Right renal pelvis (tissue), 4 donors: ENCODE results near the gene PRDX5. TPM values are rescaled to one million over a fixed set of nuclear protein-coding genes. Genes with fewer than 3 reads are reported as not detected.

Experiments used
- DNase-seq, 4 donors: peaks; one replicate each; pipeline ENCODE4 v3.0.0-alpha.2; 2013; ENCODE audit warnings: low read depth in 4 of 4, low spot score in 3 of 4, missing footprints in 1 of 4
- polyA plus RNA-seq, 4 donors: library from polyadenylated mRNA; unstranded; fragments of 120-200 nt; gene quantifications; one replicate each; pipeline ENCODE4 v1.2.1, GENCODE V29; 2013; ENCODE audit not compliant: insufficient read length in 4 of 4

PRDX5 gene
- polyA plus RNA-seq, 4 donors = 183 to 250 (median 192) TPM

DNA sequence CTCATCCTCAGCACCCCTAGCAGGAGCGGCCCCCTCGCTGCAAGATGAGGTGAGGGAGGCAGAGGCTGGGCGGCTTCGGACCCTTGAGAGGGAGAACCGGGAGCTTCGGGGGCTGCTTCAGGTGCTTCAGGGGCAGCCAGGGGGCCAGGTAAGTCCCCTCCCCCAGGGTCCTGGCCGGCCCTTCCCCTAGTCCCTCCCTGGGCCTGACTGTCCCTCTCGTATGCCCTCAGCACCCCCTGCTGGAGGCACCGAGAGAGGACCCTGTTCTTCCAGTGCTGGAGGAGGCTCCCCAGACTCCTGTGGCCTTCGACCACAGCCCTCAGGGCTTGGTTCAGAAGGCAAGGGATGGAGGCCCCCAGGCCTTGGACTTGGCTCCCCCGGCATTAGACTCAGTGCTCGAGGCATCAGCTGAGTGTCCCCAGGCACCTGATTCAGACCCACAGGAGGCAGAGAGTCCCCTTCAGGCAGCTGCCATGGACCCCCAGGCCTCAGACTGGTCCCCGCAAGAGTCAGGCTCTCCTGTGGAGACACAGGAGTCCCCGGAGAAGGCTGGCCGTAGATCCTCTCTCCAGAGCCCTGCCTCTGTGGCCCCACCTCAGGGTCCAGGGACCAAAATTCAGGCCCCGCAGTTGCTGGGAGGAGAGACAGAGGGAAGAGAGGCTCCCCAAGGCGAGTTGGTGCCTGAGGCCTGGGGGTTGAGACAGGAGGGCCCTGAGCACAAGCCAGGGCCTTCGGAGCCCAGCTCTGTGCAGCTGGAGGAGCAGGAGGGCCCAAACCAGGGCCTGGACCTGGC is 26.0 kb downstream of the PRDX5 start:
- no peak for DNase-seq

DNA sequence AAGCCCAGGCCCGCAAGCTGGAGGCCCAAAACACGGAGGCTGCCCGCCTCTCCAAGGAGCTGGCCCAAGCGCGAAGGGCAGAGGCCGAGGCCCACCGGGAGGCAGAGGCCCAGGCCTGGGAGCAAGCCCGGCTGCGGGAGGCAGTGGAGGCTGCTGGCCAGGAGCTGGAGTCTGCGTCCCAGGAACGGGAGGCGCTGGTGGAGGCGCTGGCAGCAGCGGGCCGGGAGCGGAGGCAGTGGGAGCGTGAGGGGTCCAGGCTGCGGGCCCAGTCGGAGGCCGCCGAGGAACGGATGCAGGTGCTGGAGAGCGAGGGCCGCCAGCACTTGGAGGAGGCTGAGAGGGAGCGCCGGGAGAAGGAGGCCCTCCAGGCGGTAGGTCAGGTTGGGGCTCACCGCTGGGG is 26.9 kb downstream of the PRDX5 start:
- no peak for DNase-seq

DNA sequence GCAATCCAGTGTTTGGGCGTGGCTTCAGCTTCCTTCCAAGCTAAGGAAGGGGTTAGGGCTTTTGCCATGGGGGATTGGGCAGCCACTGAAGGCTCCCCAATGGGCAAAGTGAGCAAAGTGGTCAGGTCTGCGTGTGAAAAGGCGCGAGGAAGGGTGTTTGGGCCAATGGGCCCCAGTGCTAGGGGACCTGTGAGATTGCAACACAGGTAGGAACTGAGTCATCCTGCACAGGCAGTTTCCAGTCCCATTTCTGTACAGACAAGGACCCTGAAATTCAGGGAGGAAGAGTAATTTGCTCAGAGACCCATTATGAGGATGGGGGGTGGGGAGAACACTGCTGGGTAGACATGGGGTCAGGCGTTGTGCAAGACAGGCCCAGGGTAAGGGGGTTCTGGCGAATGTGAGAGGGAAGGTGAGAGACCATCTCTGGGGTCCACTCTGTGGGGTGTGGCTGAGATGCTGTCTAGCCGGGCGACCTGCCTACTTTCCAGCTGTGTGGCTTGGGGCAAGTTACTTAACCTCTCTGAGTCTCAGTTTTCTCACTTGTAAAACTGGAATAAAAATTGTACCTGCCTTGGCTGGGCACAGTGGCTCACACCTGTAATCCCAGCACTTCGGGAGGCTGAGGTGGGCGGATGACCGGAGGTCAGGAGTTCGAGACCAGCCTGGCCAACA is 29.4 kb downstream of the PRDX5 start:
- no peak for DNase-seq

DNA sequence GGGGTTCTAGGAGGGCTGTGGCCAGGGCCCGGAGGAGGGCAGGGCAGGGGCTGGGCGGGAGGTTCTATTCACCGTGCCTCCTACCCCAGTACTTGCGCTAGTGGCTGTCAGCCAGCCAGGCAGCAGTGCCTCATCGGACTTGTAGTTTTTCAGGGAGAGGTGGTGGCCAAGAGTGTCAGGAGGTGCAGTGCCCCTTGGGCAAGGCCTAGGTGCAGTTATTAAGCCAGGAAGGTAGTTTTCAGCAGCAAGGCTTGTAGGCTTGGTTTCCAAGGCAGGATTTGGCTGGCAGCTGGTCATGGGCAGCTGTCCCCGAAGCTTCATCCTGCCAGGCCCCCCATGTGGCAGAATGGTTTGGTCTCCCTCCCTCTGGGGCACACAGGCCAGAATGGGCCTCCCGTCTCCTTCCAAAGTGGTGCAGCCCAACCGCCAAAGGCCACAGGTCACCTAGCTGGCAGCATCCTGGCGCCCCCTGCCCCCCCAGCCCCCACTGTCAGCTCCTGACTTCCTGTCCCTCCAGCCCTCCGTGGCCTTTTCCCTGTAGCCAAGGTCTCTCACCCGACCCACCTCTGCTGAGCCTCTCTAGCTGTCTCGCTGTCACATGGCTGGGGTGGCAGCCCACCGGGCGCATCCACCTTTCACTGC is 30.6 kb downstream of the PRDX5 start:
- no peak for DNase-seq

DNA sequence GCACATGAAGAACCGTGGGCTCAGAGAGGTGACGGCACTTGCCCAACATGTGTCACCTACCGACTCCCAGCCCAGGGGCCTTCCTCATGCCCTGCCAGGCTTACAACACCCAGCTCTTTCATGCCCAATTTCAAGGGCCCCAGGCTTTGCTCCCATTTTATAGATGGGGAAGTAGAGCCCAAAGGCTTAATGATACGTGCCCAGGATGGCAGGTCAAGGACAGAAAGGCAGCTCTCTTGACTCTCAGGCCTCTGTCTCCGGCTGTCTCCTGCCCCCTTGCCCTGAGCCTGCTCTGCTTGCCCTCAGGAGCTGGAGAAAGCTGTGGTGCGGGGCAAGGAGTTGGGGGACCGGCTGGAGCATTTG is 31.1 kb downstream of the PRDX5 start:
- DNase-seq = no peak

DNA sequence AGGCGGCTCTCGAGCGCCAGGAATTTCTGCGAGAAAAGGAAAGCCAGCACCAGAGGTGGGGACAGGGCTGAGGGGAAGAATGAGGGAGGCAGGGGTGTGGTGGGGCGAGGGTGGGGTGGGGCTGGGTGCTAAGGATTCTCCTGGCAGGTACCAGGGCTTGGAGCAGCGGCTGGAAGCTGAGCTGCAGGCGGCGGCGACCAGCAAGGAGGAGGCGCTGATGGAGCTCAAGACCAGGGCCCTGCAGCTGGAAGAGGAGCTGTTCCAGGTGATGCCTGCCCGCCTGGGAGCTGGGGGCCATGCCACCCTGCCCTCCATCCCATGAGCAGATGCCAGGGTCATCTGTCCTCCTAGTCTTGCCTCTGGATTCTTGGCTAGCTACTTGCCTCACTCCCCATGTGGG is 31.5 kb downstream of the PRDX5 start:
- DNase-seq = no peak

DNA sequence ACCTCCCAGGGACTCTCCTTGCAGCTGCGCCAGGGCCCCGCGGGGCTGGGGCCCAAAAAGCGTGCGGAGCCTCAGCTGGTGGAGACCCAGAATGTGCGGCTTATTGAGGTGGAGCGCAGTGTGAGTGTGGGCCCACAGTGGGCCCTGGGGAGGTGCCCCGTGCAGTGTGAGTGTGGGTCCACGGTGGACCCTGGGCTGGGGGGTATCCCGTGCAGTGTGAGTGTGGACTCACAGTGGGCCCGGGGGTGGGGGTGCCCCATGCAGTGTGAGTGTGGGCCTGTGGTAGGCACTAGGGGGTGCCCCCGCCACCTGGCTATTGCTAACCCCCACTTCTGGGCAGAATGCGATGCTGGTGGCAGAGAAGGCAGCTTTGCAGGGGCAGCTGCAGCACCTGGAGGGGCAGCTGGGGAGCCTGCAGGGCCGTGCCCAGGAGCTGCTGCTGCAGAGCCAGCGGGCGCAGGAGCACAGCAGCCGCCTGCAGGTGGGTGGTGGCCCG is 33.3 kb downstream of the PRDX5 start:
- DNase-seq = no peak

DNA sequence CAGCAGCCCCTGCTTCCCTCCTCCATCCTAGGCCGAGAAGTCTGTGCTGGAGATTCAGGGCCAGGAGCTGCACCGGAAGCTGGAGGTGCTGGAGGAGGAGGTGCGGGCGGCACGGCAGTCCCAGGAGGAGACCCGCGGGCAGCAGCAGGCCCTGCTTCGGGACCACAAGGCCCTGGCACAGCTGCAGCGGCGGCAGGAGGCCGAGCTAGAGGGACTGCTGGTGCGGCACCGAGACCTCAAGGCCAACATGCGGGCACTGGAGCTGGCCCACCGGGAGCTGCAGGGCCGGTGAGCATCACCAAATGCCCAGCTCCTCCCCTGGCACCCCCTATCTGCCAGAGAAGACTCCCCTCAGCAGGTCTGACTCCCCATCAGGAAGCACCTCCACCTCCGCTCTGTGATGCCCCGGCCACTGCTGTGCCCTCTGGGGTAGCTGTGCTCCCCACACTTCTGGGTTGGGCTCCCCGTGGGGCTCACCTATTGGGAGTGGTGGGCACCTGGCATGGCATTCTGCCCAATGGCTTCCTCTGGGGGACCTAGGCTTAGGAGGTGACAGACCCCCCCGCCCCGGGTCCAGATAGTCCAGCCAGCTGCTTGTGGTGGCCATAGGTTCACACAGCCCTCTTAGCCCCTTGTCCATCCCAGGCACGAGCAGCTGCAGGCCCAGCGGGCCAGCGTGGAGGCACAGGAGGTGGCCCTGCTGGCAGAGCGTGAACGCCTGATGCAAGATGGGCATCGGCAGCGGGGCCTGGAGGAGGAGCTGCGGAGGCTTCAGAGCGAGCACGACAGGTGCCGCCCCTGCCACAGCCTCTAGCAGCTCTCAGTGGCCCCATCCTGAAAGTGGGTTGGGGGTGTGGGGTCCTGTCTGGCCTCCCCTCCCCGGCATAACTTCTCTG is 34.4 kb downstream of the PRDX5 start:
- no peak for DNase-seq

DNA sequence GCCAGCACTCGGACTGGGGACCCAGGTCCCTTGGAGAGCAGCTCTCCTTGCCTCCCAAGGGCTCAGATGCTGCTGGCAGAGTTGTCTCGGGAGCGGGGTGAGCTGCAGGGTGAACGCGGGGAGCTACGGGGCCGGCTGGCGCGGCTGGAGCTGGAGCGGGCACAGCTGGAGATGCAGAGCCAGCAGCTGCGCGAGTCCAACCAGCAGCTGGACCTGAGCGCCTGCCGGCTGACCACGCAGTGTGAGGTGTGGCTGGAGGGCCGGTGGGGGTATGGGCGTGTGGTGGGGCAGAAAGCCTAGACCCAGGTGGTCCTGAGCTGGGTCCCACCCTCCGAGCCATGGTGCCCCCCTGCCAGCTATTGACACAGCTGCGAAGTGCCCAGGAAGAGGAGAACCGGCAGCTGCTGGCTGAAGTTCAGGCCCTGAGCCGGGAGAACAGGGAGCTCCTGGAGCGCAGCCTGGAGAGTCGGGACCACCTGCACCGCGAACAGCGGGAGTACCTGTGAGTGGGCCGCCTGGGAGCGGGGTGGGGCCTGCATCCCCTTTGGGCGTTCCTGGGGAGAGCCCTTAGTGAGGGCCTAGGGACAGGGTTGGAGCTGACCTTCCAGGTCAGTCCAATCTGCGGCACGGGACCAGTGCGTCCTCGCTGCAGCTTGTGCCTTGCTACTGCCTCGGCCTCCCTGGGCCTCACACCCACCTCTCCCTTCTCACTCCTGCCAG is 35.2 kb downstream of the PRDX5 start:
- DNase-seq = no peak

DNA sequence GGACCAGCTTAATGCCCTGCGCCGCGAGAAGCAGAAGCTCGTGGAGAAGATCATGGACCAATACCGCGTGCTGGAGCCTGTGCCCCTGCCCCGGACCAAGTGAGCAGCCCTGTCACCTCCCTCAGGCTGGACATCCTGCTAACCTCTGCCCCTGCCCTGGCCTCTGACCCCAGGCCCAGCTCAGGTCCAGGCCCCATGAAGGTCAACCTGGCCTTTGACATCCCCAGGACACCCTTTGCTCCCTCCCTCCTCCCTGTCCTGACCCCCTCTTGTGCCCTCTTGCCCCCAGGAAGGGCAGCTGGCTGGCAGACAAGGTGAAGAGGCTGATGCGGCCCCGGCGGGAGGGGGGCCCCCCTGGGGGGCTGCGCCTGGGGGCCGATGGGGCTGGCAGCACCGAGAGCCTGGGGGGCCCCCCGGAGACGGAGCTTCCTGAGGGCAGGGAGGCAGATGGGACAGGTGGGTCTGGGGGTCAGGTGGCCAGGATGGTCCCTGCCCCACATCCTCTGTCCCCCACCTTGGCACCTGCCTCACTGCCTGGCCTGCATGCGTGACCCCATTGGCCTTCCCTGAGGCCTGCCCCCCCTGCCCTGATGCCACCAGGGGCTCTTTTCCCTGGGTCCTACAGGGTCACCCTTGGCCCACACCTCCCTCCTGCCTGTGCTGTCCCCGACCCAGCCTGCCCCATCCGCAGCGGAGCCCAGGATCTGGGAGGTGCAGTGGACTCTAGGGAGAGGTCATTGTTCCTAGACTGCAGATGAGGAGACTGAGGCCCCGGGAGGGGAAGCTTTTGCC is 36.0 kb downstream of the PRDX5 start:
- no peak for DNase-seq

DNA sequence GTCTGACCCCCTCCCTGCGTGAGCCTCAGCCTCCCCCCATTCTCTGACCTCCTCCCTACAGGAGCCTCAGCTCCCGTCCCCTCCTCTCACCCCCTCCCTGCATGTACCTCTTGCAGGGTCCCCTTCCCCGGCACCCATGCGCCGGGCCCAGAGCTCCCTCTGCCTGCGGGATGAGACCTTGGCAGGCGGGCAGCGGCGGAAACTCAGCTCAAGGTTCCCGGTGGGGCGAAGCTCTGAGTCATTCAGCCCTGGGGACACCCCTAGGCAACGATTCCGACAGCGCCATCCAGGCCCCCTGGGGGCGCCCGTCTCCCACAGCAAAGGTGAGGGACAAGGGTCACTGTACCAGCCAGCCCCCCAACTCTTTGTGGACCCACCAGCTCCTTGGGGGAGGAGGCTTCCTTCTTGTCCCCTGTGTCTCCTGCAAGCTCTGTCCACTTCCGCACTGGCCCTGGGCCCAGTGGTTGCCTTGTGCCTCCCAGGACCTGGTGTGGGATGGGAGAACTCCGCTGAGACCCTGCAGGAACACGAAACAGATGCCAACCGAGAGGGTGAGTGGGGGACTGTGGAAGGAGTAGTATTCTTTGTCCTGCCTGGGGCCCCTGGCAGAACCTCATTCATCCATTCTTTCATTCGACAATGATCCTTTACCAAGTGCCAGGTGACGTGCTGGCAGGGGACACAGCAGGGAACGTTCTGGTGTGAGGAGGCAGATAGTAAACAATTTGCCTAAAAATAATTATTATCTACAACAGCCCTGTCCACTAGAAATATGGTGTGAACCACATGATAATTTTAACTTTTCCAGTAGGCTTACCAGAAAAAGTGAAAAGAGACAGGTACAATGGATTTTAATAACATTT is 37.4 kb downstream of the PRDX5 start:
- DNase-seq = no peak

DNA sequence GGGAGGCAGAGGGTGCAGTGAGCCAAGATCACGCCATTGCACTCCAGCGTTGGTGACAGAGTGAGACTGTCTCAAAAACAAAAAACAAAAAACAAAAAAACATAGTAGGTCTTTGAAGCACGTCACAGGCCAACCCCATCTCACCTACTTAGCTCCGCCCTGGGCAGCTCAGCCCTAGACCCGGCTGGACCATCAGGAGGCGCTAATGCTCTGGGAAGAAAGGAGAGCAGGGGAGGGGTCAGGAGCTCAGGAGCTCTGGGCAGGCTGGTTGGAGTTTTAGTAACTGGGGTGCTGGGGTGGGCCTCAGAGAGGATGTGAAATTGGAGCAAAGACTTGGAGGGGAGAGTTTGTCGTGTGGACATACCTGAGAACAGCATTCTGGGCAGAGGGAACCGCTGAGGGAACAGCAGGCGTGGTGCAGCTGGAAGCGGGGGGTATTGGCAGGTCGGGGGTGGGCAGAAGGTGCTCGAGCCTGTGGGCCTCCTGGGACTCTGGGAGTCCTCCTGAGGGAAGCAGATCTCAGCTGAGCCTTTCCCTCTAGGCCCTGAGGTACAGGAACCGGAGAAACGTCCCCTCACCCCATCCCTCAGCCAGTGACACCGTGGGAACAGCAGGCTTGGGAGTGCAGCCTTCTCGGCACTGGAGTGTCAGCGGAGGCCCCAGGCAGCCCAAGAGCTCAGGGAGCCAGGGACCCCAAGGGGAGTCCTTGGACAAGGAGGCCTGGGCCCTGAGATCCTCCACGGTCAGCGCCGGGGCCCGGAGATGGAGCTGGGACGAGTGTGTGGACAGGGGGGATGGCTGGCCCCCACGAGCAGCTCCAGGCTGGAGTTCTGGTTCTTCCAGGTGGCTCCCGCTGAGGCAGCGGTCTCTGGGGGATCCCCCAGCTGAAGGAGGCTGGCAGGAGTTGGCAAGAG is 38.8 kb downstream of the PRDX5 start:
- no peak for DNase-seq

DNA sequence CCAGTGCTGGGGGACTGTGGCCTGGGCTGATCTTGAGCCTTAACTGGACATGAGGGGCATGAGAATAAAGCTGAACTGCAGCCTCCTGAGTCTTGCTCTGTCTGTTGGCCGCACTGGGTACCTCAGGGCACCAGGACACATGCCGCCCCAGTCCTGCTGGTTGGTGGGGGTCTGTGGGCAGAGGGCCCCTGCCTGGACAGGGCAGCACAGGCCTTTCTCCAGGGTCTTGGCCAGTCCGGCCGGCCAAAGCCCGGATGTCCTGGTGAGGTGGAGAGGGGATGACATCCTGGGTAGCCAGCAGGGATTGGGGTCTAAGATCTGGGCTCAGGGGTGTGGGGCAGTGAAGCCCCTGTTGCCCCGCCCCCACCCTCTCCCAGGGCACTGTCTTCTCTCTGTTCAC is 39.5 kb downstream of the PRDX5 start:
- DNase-seq = no peak

DNA sequence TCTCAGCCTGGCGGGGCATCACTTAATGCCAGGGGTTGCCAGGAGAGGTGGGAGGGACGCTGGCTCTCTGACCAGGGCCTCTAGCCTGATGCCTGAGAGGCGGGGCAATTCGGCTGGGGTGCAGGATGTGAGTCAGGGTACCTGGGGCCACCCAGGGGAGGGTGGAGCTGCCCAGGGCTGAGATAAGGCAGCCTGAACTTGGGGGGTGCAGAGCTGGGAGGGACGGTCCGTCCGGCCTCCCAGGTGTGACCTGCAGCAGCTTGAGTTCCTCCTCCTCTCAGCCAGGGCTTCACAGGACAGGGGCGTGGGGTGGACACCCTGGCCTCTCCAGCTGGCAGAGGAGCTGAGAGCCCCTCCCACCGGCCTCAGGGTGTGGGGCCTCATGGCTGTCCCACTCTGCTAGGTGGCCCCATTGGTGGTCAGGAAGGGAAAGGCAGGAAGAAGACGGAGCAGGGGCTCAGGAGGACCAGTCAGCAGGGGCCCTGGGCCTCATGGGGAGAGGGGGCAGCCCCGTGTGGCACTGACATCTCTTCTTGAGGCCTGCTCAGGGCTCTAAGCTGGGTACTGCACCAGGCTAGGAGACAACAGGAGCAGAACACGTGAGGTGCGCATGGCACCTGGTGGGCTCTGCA is 40.1 kb downstream of the PRDX5 start:
- DNase-seq = no peak

DNA sequence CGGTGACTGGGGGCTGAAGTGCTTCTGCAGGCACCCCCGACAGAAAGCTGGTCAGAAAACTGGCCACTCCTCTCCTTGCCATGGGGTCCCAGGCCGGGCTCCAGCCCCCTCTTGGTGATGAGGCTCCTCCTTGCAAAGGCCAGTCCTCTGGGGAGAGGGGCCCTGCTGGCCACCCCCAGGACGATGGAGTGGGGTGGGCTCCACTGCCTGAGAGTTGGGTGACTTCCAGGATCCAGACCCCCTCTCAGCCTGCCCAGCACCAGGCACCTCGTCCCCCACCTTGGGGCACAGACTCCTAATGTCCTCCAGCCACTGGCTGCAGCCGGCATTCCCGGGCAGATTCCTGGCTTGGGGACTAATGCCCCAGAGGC is 40.6 kb downstream of the PRDX5 start:
- no peak for DNase-seq

DNA sequence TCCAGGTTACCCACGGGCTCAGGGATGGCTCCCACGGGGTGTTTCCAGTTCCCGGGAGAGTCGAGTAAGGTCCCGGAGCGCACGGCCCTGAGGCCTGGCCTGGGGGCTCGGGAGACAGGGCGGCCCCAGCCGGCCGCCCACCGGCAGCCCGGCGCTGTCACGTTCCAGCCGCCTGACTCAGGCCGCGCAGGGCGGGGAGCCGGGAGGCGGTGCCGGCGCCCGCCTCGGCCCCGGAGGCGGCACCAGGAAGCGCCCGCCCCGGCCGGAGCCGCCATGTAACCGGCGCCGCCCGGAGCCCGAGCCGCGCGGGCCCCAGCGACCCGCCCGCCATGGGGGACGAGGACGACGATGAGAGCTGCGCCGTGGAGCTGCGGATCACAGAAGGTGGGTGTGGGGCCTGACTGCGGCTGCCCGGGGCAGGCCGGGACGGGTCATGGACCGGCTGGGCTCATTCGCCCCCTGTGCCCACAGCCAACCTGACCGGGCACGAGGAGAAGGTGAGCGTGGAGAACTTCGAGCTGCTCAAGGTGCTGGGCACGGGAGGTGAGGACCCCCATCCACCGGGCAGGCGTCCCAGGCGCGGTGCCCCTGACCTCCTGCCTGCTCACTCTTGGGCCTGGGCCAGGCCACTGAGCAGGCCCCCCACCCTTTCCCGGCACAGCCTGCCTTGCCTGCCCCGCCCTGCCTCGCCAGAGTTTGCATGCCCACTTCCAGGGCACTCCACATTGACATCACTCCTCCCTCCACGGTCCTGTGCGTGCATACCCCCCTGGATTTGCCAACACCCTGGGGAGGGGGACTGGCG is 41.2 kb downstream of the PRDX5 start, which contains the start of gene RPS6KA4:
Gene RPS6KA4 (plus strand): TSS at position 256 of the 805 bp plus-strand sequence. CDS start 74 bp downstream, at position 330.
- DNase-seq = peak in 1 of 4 donors; percentile 58
